Endothelial cell of umbilical vein (primary cell): ENCODE measurements around the gene DZIP1. TPM values are rescaled to one million over a fixed set of nuclear protein-coding genes. Genes with fewer than 3 reads are reported as not detected.

ENCODE experiments used
- BruUV-seq: library from RNA; stranded (reverse); fragments of 400-500 nt; replicated peaks from 2 replicates; lab custom pipeline; 2021; lab: Mats Ljungman, UMichigan
- CTCF ChIA-PET: fragments of 300-600, 350-600 bp; sonication (Branson Sonifier 250); formaldehyde crosslinking; loops from one replicate; lab custom pipeline; 2021; ENCODE audit warnings: antibody characterized with exemption, inconsistent platforms; lab: Charles Lee
- POLR2A ChIA-PET: fragments of 300-600, 350-600 bp; sonication (Branson Sonifier 250); formaldehyde crosslinking; loops from one replicate; lab custom pipeline; 2021; ENCODE audit warnings: antibody characterized with exemption, inconsistent platforms; lab: Charles Lee
- DNase-seq: peaks from one replicate; pipeline ENCODE4 v3.0.0-alpha.2; 2011; ENCODE audit warnings: low read depth, low spot score
- FAIRE-seq: peaks from 2 replicates; lab custom pipeline; 2011; peaks lifted over from hg19 to GRCh38; lab: Jason Lieb, UNC
- H2AFZ ChIP-seq: 2 replicates; pipeline ENCODE4 v1.6.0; 2012; ENCODE audit warnings: low read depth, low read length, control low read depth, inconsistent platforms
- H3K27ac ChIP-seq: 2 replicates; pipeline ENCODE4 v1.5.1; 2011; ENCODE audit warnings: low read depth, mild to moderate bottlenecking, control low read depth, low read length, moderate library complexity; ENCODE audit not compliant: insufficient read depth
- H3K27me3 ChIP-seq, 2 experiments: 2 replicates each; pipeline versions ENCODE4 v1.6.0 to v1.6.1; 2011; ENCODE audit warnings: low read length in 2 of 2, mixed read lengths in 1 of 2; ENCODE audit not compliant: control insufficient read depth in 2 of 2, insufficient read depth in 2 of 2
- H3K36me3 ChIP-seq, 2 experiments: 2 replicates in 1 of 2; 3 replicates in 1 of 2; pipeline ENCODE4 v1.5.1; 2011; ENCODE audit warnings: low read length in 2 of 2, mild to moderate bottlenecking in 1 of 2, moderate library complexity in 1 of 2; ENCODE audit not compliant: control insufficient read depth in 2 of 2, insufficient read depth in 2 of 2; ENCODE audit errors: extremely low read depth in 1 of 2
- H3K4me1 ChIP-seq: 3 replicates; pipeline ENCODE4 v1.5.1; 2011; ENCODE audit warnings: mild to moderate bottlenecking, low read length; ENCODE audit not compliant: control insufficient read depth, insufficient read depth; ENCODE audit errors: extremely low read depth
- H3K4me2 ChIP-seq: 2 replicates; pipeline ENCODE4 v1.6.1; 2011; ENCODE audit warnings: low read length, control low read depth, mixed read lengths; ENCODE audit not compliant: insufficient read depth
- H3K4me3 ChIP-seq, 3 experiments: fragments of 200-600 bp in 1 of 3; sonication (generic), shearing (Covaris generic) in 1 of 3; replicated peaks in 1 of 3; 2 replicates each; pipeline ENCODE4 v1.5.1; 2011 to 2016; ENCODE audit warnings: control low read depth in 3 of 3, low read length in 3 of 3, mild to moderate bottlenecking in 2 of 3, inconsistent platforms in 1 of 3, low read depth in 1 of 3, moderate library complexity in 1 of 3; ENCODE audit not compliant: insufficient read depth in 1 of 3
- H3K79me2 ChIP-seq: 2 replicates; pipeline ENCODE4 v1.6.0; 2012; ENCODE audit warnings: low read length, inconsistent platforms; ENCODE audit not compliant: control insufficient read depth, insufficient read depth
- H3K9ac ChIP-seq: replicated peaks from 2 replicates; pipeline ENCODE3; 2011; ENCODE audit warnings: low read length, control low read depth; ENCODE audit not compliant: insufficient read depth; ENCODE audit errors: extremely low read depth
- H3K9me1 ChIP-seq: replicated peaks from 3 replicates; pipeline ENCODE4 v1.6.0; 2011; ENCODE audit warnings: mild to moderate bottlenecking, low read length; ENCODE audit not compliant: control insufficient read depth, insufficient read depth; ENCODE audit errors: extremely low read depth
- H3K9me3 ChIP-seq: replicated peaks from 2 replicates; pipeline ENCODE4 v1.5.1; 2012; ENCODE audit warnings: low read length, inconsistent platforms; ENCODE audit not compliant: control insufficient read depth, insufficient read depth
- H4K20me1 ChIP-seq: replicated peaks from 2 replicates; pipeline ENCODE3; 2011; ENCODE audit warnings: mild to moderate bottlenecking, low read length; ENCODE audit not compliant: control insufficient read depth, insufficient read depth; ENCODE audit errors: extremely low read depth
- EZH2 ChIP-seq: IDR thresholded peaks from 2 replicates; pipeline ENCODE4 v1.6.1; 2012; ENCODE audit warnings: borderline replicate concordance, low read depth, mild to moderate bottlenecking, moderate library complexity, low read length, inconsistent platforms; ENCODE audit not compliant: severe bottlenecking
- FOS ChIP-seq: IDR thresholded peaks from 2 replicates; pipeline ENCODE4 v1.6.1; 2011; ENCODE audit warnings: mild to moderate bottlenecking, low read length, moderate library complexity, borderline replicate concordance; ENCODE audit not compliant: insufficient read depth
- GATA2 ChIP-seq: IDR thresholded peaks from 2 replicates; pipeline ENCODE4 v1.7.0; 2011; ENCODE audit warnings: low read depth, mild to moderate bottlenecking, moderate library complexity, mixed read lengths, low read length; ENCODE audit not compliant: insufficient read length, insufficient read depth
- JUN ChIP-seq: IDR thresholded peaks from 2 replicates; pipeline ENCODE4 v1.6.1; 2011; ENCODE audit warnings: borderline replicate concordance, low read depth; ENCODE audit not compliant: insufficient read length, insufficient read depth
- MYC ChIP-seq: IDR thresholded peaks from one replicate; pipeline ENCODE4 v1.6.1; 2011; ENCODE audit warnings: mild to moderate bottlenecking, low read depth, low read length
- POLR2A ChIP-seq: IDR thresholded peaks from 2 replicates; pipeline ENCODE4 v1.6.1; 2012; ENCODE audit warnings: low read depth, mild to moderate bottlenecking, control low read depth, low read length
- POLR2AphosphoS5 ChIP-seq: IDR thresholded peaks from 2 replicates; pipeline ENCODE4 v1.6.1; 2012; ENCODE audit warnings: low read depth, mild to moderate bottlenecking, control low read depth, low read length, moderate library complexity; ENCODE audit not compliant: insufficient read depth
- dilution Hi-C: fragments of 300-500 bp; cut with MboI; formaldehyde crosslinking; loops from one replicate; pipeline ENCODE4 v1.15.0; 2019; ENCODE audit warnings: low sequenced_read_pairs; ENCODE audit not compliant: extremely low pct_ligation_motif_present
- intact Hi-C: fragments of 100-400 bp; cut with micrococcal nuclease; formaldehyde crosslinking; loops from one replicate; pipeline ENCODE4 v1.10.0; 2022
- polyA plus RNA-seq, 4 experiments: library from polyadenylated mRNA; depleted of rRNA in 3 of 4; stranded (reverse) in 3 of 4; unstranded in 1 of 4; fragments of >200 nt; gene quantifications; 2 replicates each; pipeline versions ENCODE4 v1.2.1 to v1.2.3, GENCODE V29; 2011 to 2012; ENCODE audit warnings: missing spikeins in 1 of 4
- total RNA-seq: library from RNA; stranded (reverse); gene quantifications from 2 replicates; pipeline ENCODE4 v1.2.3, GENCODE V29; 2021
- TF ChIP-seq, protein P1 (sequence below), 2 donors: IDR thresholded peaks; 1 replicate in 1 of 2; 2 replicates in 1 of 2; pipeline ENCODE4 v1.5.1; 2011; ENCODE audit warnings: low read length in 2 of 2, mild to moderate bottlenecking in 2 of 2, moderate library complexity in 2 of 2, control low read depth in 1 of 2, inconsistent platforms in 1 of 2, low read depth in 1 of 2; ENCODE audit not compliant: insufficient read depth in 1 of 2; ENCODE audit errors: extremely low read depth in 1 of 2
- TF ChIP-seq, protein P2 (sequence below): IDR thresholded peaks from 2 replicates; pipeline ENCODE4 v1.6.1; 2011; ENCODE audit not compliant: insufficient read depth, insufficient read length

DZIP1 gene
- total and polyA plus RNA-seq, 2 donors (not counting 3 experiments of a cell fraction or from before 2014, with no cell fraction given), result 8.6 to 32.1 TPM

GRCh38 chr13:95642028-95642621, 2.4 kb downstream of the DZIP1 start:
- Histone ChIP-seq H2AFZ (peak overlapping the region; percentile 87), H3K27ac (peak overlapping the region; percentile 25), H3K4me3 (peak overlapping the region; percentile 42 to 69 (median 49)), H3K4me2 (peak overlapping the region; percentile 79), H3K9me1 (no peaks in the 10 kb centered on the region), H3K36me3 (peaks cover 2 to 4% of the 10 kb centered on the region in 2 experiments), H4K20me1 (no peaks in the 10 kb centered on the region), H3K79me2 (peaks cover 17% of the 10 kb centered on the region), H3K4me1 (peaks cover 29% of the 10 kb centered on the region), H3K27me3 (no peaks in the 10 kb centered on the region), H3K9ac (peak overlapping the region; percentile 8), H3K9me3 (no peaks in the 10 kb centered on the region)
- CTCF ChIA-PET, result interaction anchor here (2.6 to 6.0 kb wide), 3 partner anchors 17 to 192 kb away, joined by 10 to 36 read pairs (median 15); no protein-coding TSS in a partner anchor
- intact Hi-C loops, result no loop called here
- no peak for TF ChIP-seq MYC
- TF ChIP-seq POLR2A, result no peak
- no peak for TF ChIP-seq JUN
- no peak for TF ChIP-seq EZH2
- no peak for TF ChIP-seq GATA2
- TF ChIP-seq, protein P1, sequence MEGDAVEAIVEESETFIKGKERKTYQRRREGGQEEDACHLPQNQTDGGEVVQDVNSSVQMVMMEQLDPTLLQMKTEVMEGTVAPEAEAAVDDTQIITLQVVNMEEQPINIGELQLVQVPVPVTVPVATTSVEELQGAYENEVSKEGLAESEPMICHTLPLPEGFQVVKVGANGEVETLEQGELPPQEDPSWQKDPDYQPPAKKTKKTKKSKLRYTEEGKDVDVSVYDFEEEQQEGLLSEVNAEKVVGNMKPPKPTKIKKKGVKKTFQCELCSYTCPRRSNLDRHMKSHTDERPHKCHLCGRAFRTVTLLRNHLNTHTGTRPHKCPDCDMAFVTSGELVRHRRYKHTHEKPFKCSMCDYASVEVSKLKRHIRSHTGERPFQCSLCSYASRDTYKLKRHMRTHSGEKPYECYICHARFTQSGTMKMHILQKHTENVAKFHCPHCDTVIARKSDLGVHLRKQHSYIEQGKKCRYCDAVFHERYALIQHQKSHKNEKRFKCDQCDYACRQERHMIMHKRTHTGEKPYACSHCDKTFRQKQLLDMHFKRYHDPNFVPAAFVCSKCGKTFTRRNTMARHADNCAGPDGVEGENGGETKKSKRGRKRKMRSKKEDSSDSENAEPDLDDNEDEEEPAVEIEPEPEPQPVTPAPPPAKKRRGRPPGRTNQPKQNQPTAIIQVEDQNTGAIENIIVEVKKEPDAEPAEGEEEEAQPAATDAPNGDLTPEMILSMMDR (IDR thresholded peaks at IDR 0.05; ENCODE audit: extremely low read depth in 1 of 2, insufficient read depth in 1 of 2, low read depth in 1 of 2, low read length in 2 of 2), result no peak
- TF ChIP-seq, protein P2, sequence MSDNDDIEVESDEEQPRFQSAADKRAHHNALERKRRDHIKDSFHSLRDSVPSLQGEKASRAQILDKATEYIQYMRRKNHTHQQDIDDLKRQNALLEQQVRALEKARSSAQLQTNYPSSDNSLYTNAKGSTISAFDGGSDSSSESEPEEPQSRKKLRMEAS, result no peak
- no peak for TF ChIP-seq POLR2AphosphoS5
- TF ChIP-seq FOS, result no peak
- peak; percentile 59 for FAIRE-seq
- dilution Hi-C loops, result no loop called here
- BruUV-seq, result no TSS peak
- DNase-seq, result peak; percentile 52
- POLR2A ChIA-PET, result no interaction called here
